Ascending aorta (tissue), 2 donors: ENCODE results near the gene RNF145. TPM values are rescaled to one million over a fixed set of nuclear protein-coding genes. Genes with fewer than 3 reads are reported as not detected.
"Not testable (repeated sequence)": the region's sequence is repeated elsewhere in the genome, so short reads cannot be mapped to it uniquely, and the experiment has no call there.

Experiments used
- DNase-seq, 2 donors: peaks; one replicate each; pipeline ENCODE4 v3.0.0-alpha.2; 2019; ENCODE audit warnings: low spot score in 2 of 2
- H3K27ac ChIP-seq, 2 donors: fragments of 200-600 bp; sonication (generic); one replicate each; pipeline ENCODE4 v1.5.1; 2016 to 2017; ENCODE audit warnings: mild to moderate bottlenecking in 1 of 2
- H3K27me3 ChIP-seq: fragments of 200-600 bp; sonication (generic); one replicate; pipeline ENCODE4 v1.5.1; 2017
- H3K36me3 ChIP-seq, 2 donors: fragments of 200-600 bp; sonication (generic); one replicate each; pipeline ENCODE4 v1.5.1; 2016
- H3K4me1 ChIP-seq, 2 donors: fragments of 200-600 bp; sonication (generic); one replicate each; pipeline ENCODE4 v1.5.1; 2016 to 2017; ENCODE audit warnings: mild to moderate bottlenecking in 1 of 2
- H3K4me3 ChIP-seq, 2 donors: fragments of 200-600 bp; sonication (generic); one replicate each; pipeline ENCODE4 v1.5.1; 2016 to 2017; ENCODE audit warnings: mild to moderate bottlenecking in 1 of 2
- H3K9me3 ChIP-seq, 2 donors: fragments of 200-600 bp; sonication (generic); one replicate each; pipeline ENCODE4 v1.5.1; 2016
- intact Hi-C: fragments of 100-400 bp; cut with DNase I; formaldehyde crosslinking; loops from one replicate; pipeline ENCODE4 v1.15.1; 2023
- total RNA-seq: library from RNA; depleted of rRNA; stranded (reverse); fragments of >200 nt; gene quantifications from one replicate; pipeline ENCODE4 v1.1.0, GENCODE V29; 2016
- TF ChIP-seq, protein P1 (sequence below), 3 experiments: fragments of 200-600 bp in 2 of 3; fragments of 450-650 bp in 1 of 3; sonication (generic) in 2 of 3; IDR thresholded peaks; one replicate each; pipeline ENCODE4 v1.5.1; 2016 to 2019; ENCODE audit warnings: antibody characterized with exemption in 3 of 3, mild to moderate bottlenecking in 1 of 3, moderate library complexity in 1 of 3

The RNF145 gene
- total RNA-seq, 1 donor from 2014 or later: 47.8 TPM

DNA sequence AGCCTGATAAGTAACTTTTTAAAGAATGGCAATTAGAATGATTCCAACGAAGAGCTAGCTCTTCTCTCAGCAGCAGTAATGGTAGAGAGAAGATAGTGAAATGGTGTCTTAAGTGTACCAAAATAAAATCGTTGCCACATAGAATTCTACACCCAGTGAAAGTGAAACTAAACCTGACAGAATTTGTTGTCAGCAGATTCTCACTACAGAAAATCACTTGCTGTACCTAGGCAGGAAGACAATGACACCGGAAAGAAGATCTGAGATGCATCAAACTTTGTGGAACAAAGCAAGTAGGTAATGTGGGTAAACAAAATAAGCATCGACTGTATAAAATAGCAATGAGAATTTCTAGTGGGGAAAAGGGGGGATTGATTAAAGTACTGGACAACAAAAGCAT, 88.9 kb downstream of the RNF145 start:
- Histone ChIP-seq H3K27ac (no peak overlapping the region), H3K4me1 (peaks cover 0 to 4% of the 10 kb centered on the region in 2 donors), H3K36me3 (no peaks in the 10 kb centered on the region), H3K9me3 (peaks cover 0 to 4% of the 10 kb centered on the region in 2 donors), H3K27me3 (no peaks in the 10 kb centered on the region), H3K4me3 (peak overlapping the region in 1 of 2 donors; percentile 24)
- DNase-seq: no peak
- TF ChIP-seq, protein P1, sequence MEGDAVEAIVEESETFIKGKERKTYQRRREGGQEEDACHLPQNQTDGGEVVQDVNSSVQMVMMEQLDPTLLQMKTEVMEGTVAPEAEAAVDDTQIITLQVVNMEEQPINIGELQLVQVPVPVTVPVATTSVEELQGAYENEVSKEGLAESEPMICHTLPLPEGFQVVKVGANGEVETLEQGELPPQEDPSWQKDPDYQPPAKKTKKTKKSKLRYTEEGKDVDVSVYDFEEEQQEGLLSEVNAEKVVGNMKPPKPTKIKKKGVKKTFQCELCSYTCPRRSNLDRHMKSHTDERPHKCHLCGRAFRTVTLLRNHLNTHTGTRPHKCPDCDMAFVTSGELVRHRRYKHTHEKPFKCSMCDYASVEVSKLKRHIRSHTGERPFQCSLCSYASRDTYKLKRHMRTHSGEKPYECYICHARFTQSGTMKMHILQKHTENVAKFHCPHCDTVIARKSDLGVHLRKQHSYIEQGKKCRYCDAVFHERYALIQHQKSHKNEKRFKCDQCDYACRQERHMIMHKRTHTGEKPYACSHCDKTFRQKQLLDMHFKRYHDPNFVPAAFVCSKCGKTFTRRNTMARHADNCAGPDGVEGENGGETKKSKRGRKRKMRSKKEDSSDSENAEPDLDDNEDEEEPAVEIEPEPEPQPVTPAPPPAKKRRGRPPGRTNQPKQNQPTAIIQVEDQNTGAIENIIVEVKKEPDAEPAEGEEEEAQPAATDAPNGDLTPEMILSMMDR (IDR thresholded peaks at IDR 0.05): no peak
- intact Hi-C loops: no loop called here

DNA sequence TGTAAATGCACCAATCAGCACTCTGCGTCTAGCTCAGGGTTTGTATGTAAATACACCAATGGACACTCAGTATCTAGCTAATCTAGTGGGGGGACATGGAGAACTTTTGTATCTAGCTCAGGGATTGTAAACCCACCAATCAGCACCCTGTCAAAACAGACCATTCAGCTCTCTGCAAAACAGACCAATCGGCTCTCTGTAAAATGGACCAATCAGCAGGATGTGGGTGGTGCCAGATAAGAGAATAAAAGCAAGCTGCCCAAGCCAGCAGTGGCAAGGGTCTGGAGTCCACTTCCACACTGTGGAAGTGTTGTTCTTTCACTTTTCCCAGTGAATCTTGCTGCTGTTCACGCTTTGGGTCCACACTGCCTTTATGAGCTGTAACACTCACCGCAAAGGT, 89.5 kb downstream of the RNF145 start:
- DNase-seq, H3K9me3 ChIP-seq, H3K27ac ChIP-seq, H3K27me3 ChIP-seq, H3K4me1 ChIP-seq, H3K4me3 ChIP-seq, H3K36me3 ChIP-seq, intact Hi-C loops: not testable (repeated sequence)

DNA sequence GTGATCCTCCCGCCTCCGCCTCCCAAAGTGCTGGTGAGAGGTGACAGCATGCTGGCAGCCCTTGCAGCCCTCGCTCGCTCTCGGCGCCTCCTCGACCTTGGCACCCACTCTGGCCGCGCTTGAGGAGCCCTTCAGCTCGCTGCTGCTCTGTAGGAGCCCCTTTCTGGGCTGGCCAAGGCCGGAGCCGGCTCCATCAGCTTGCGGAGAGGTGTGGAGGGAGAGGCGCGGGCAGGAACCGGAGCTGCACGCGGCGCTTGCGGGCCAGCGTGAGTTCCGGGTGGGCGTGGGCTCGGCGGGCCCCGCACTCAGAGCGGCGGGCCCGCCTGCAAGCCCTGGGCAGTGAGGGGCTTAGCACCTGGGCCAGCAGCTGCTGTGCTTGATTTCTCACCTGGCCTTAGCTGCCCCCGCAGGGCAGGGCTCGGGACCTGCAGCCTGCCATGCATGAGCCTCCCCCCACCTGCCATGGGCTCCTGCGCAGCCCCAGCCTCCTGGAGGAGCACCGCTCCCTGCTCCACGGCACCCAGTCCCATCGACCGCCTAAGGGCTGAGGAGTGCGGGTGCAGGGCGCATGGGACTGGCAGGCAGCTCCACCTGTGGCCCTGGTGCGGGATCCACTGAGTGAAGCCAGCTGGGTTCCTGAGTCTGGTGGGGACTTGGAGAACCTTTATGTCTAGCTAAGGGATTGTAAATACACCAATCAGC, 90.2 kb downstream of the RNF145 start:
- DNase-seq, intact Hi-C loops, H3K27ac ChIP-seq: not testable (repeated sequence)

DNA sequence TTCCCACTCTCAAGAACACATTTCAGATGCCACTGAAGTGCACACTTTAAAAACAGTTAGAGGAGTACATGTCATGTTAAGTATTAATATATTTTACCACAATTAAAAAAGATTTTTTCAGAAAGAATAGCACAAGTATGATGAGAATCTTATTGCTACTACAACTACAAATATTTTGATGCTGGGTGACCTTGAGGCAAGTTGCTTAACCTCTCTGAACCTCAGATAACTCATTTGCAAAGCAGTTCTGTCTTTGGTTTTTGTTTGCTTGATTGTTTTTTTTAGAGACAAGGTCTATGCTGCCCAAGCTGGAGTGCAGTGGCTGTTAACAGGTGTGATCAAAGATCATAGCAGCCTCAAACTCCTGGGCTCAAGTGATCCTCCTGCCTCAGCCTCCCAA, 95.9 kb downstream of the RNF145 start:
- Histone ChIP-seq H3K4me3 (no peak overlapping the region), H3K9me3 (no peaks in the 10 kb centered on the region), H3K36me3 (no peaks in the 10 kb centered on the region), H3K4me1 (peaks cover 0 to 4% of the 10 kb centered on the region in 2 donors), H3K27ac (no peak overlapping the region), H3K27me3 (no peaks in the 10 kb centered on the region)
- intact Hi-C loops: no loop called here
- TF ChIP-seq, protein P1 (IDR thresholded peaks at IDR 0.05): no peak
- DNase-seq: no peak

More for the DNA sequence above, 90.2 kb downstream of the RNF145 start:
- H3K36me3 ChIP-seq, H3K27me3 ChIP-seq, H3K4me3 ChIP-seq, H3K9me3 ChIP-seq, H3K4me1 ChIP-seq: not testable (repeated sequence)

DNA sequence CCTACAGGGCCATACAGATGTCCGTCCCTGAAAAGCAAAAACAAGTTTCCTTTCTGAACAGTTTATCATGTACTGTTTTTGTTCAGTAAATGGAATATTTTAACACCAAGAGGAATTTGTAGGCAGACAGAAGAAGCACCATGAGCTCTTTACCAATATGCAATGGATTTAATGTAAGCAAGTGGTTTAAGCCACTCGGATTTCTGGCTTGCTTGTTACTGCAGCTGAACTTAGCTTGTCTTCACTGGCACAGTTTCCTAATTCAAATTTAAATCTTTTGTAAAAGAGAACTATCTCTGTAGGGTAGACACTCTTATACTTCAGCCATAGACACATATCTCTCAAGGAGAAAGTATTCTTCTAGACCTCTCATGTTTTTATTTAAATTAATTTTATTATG, 96.9 kb downstream of the RNF145 start:
- H3K27ac ChIP-seq: no peak overlapping the region
- no peaks in the 10 kb centered on the region for H3K9me3 ChIP-seq
- no peak overlapping the region for H3K4me3 ChIP-seq
- no peak for DNase-seq
- no peaks in the 10 kb centered on the region for H3K27me3 ChIP-seq
- H3K36me3 ChIP-seq: no peaks in the 10 kb centered on the region
- intact Hi-C loops: no loop called here
- TF ChIP-seq, protein P1 (IDR thresholded peaks at IDR 0.05): no peak
- H3K4me1 ChIP-seq: no peaks in the 10 kb centered on the region

Other genes with a start within 250 kb of the RNF145 start
- gene EBF1, start 109.6 kb downstream of the RNF145 start, total RNA-seq: 93.6 TPM
- gene UBLCP1, start 53.7 kb upstream of the RNF145 start, total RNA-seq: 11.0 TPM
- not detected for gene IL12B, start 120.9 kb upstream of the RNF145 start, total RNA-seq